Esophagus muscularis mucosa (tissue), 4 donors: Measurements from ENCODE around the gene CDC42EP1. TPM values are rescaled to one million over a fixed set of nuclear protein-coding genes. Genes with fewer than 3 reads are reported as not detected.
"Not testable (repeated sequence)": the region's sequence is repeated elsewhere in the genome, so short reads cannot be mapped to it uniquely, and the experiment has no call there.

Source experiments
- DNase-seq: peaks from one replicate; pipeline ENCODE4 v3.0.0-alpha.2; 2017; ENCODE audit errors: extremely low spot score
- H3K27ac ChIP-seq, 4 donors: fragments of 200-600 bp; sonication (generic); replicated peaks in 1 of 4; 1 replicate in 3 of 4; 2 replicates in 1 of 4; pipeline ENCODE4 v1.5.1; 2016 to 2019; ENCODE audit warnings: mild to moderate bottlenecking in 1 of 4
- H3K27me3 ChIP-seq, 4 donors: fragments of 200-600 bp; sonication (generic); one replicate each; pipeline versions ENCODE4 v1.5.1 to v1.6.0; 2016 to 2019
- H3K36me3 ChIP-seq, 4 donors: fragments of 200-600 bp; sonication (generic); one replicate each; pipeline ENCODE4 v1.5.1; 2016 to 2019
- H3K4me1 ChIP-seq, 4 donors: fragments of 200-600 bp; sonication (generic); one replicate each; pipeline ENCODE4 v1.5.1; 2016 to 2019
- H3K4me3 ChIP-seq, 4 donors: fragments of 200-600 bp; sonication (generic); 1 replicate in 2 of 4; 2 replicates in 2 of 4; pipeline ENCODE4 v1.5.1; 2016 to 2019; ENCODE audit warnings: mild to moderate bottlenecking in 4 of 4, moderate library complexity in 1 of 4
- H3K9me3 ChIP-seq, 4 donors: fragments of 200-600 bp; sonication (generic); 1 replicate in 3 of 4; 2 replicates in 1 of 4; pipeline ENCODE4 v1.5.1; 2016 to 2019
- EP300 ChIP-seq: sonication (generic); formaldehyde crosslinking; IDR thresholded peaks from one replicate; pipeline ENCODE4 v1.6.1; 2017; ENCODE audit warnings: antibody characterized with exemption
- POLR2A ChIP-seq: fragments of 450-650 bp; IDR thresholded peaks from one replicate; pipeline ENCODE4 v1.6.1; 2017; ENCODE audit warnings: antibody characterized with exemption, moderate library complexity, mild to moderate bottlenecking, low read depth
- POLR2AphosphoS5 ChIP-seq, 2 donors: sonication (generic); formaldehyde crosslinking; IDR thresholded peaks; one replicate each; pipeline ENCODE4 v1.6.1; 2017; ENCODE audit warnings: antibody characterized with exemption in 2 of 2
- WGBS: methylation state at CpG from one replicate; pipeline ENCODE4 v1.1.5; 2018; 5-methylcytosine and 5-hydroxymethylcytosine counted together
- intact Hi-C: fragments of 100-400 bp; cut with DNase I; formaldehyde crosslinking; loops from one replicate; pipeline ENCODE4 v1.15.1; 2023
- total RNA-seq, 4 donors: library from RNA; depleted of rRNA; stranded (reverse); fragments of >200 nt; gene quantifications; one replicate each; pipeline versions ENCODE4 v1.1.0 to v1.2.1, GENCODE V29; 2016
- TF ChIP-seq, protein P1 (sequence below), 3 experiments: fragments of 200-600 bp in 2 of 3; fragments of 450-650 bp in 1 of 3; sonication (generic) in 2 of 3; IDR thresholded peaks; one replicate each; pipeline ENCODE4 v1.5.1; 2017 to 2019; ENCODE audit warnings: antibody characterized with exemption in 3 of 3, mild to moderate bottlenecking in 2 of 3, moderate library complexity in 1 of 3

The CDC42EP1 gene
- total RNA-seq, 4 donors from 2014 or later: 19.9 to 38.1 (median 36.7) TPM

DNA sequence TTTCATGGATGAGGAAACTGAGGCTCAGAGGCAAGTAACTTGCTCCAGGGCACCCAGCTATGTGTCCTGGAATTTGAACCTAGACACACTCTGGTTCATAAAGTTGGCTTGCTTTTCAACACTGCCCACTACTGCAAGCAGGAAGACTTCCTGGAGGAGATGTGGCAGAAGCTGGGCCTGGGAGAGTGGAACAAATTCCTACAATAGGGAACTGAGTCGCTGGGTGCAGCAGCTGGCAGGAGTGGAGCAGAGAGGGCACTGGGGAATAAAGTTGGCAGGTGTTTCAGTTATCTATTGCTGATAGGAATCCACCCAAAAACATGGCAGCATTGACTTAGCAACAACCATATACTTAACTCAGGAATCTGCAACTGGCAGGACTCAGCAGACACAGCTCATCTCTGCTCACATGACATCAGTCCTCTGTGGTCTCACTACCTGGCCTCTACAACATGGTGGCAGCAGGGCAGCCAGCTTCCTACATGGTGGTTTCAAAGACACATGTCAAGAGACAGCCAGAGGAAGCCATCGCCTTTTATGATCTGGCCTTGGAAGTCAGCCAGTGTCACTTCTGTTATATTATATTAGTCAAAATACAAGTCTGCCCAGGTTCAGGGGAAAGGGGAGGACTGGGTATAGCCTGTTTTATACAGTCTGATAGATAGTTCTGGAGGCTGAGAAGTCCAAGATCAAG, 30.5 kb upstream of the CDC42EP1 start:
- Histone ChIP-seq H3K36me3 (no peaks in the 10 kb centered on the region), H3K27me3 (peaks cover 0 to 17% (median 0%) of the 10 kb centered on the region in 4 donors), H3K4me3 (no peak overlapping the region), H3K27ac (no peak overlapping the region), H3K4me1 (peaks cover 4 to 6% (median 5%) of the 10 kb centered on the region in 4 donors), H3K9me3 (no peaks in the 10 kb centered on the region)
- no peak for DNase-seq
- TF ChIP-seq EP300: no peak
- TF ChIP-seq POLR2A: no peak
- no peak for TF ChIP-seq POLR2AphosphoS5 (IDR thresholded peaks at IDR 0.05)
- WGBS: 56% methylated on average over 2 of the region's 2 CpGs
- intact Hi-C loops: no loop called here

DNA sequence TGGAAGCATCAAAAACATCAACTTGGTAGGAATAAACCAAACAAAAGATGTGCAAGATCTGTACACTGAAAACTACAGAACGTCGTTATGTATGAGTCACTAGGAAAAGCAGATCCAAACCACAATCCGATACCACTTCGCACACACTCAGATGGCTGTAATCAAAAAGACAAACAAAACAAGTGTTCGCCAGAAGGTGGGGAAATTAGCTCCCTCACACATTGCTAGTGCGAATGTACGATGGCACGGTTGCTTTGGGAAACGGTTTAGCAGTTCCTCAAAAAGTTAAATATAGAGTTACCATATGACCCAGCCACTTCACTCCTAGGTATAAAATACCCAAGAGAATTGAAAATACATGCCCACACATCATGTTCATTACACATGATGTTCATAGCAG, 26.3 kb upstream of the CDC42EP1 start:
- intact Hi-C loops: no loop called here

DNA sequence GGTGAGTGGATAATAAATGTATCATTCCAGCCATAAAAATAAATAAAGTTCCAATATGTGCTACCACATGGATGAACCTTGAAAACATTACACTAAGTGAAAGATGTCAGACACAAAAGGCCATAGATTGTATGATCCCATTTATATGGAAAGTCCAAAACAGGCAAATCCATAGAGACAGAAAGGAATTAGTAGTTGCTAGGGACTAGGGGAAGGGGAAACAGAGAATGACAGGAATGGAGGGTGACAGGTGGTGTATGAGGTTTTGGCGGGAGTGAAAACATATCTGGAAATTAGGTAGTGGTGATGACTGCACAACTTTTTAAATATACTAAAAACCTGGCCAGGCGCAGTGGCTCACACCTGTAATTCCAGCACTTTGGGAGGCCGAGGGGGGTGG, 25.8 kb upstream of the CDC42EP1 start:
- no peak for DNase-seq
- 90% methylated on average over 3 of the region's 3 CpGs for WGBS
- TF ChIP-seq, protein P1, sequence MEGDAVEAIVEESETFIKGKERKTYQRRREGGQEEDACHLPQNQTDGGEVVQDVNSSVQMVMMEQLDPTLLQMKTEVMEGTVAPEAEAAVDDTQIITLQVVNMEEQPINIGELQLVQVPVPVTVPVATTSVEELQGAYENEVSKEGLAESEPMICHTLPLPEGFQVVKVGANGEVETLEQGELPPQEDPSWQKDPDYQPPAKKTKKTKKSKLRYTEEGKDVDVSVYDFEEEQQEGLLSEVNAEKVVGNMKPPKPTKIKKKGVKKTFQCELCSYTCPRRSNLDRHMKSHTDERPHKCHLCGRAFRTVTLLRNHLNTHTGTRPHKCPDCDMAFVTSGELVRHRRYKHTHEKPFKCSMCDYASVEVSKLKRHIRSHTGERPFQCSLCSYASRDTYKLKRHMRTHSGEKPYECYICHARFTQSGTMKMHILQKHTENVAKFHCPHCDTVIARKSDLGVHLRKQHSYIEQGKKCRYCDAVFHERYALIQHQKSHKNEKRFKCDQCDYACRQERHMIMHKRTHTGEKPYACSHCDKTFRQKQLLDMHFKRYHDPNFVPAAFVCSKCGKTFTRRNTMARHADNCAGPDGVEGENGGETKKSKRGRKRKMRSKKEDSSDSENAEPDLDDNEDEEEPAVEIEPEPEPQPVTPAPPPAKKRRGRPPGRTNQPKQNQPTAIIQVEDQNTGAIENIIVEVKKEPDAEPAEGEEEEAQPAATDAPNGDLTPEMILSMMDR (IDR thresholded peaks at IDR 0.05): no peak
- no peak for TF ChIP-seq POLR2A
- TF ChIP-seq EP300: no peak
- TF ChIP-seq POLR2AphosphoS5 (IDR thresholded peaks at IDR 0.05): no peak
- Histone ChIP-seq H3K27ac (no peak overlapping the region), H3K9me3 (no peaks in the 10 kb centered on the region), H3K4me3 (no peak overlapping the region), H3K27me3 (peaks cover 0 to 6% (median 0%) of the 10 kb centered on the region in 4 donors), H3K4me1 (peaks cover 7 to 12% (median 10%) of the 10 kb centered on the region in 4 donors), H3K36me3 (no peaks in the 10 kb centered on the region)
- intact Hi-C loops: no loop called here

More for the DNA sequence above, 26.3 kb upstream of the CDC42EP1 start:
- no peak for DNase-seq
- Histone ChIP-seq H3K4me1 (peaks cover 6 to 8% (median 7%) of the 10 kb centered on the region in 4 donors), H3K4me3 (no peak overlapping the region), H3K27me3 (peaks cover 0 to 1% (median 0%) of the 10 kb centered on the region in 4 donors), H3K36me3 (no peaks in the 10 kb centered on the region), H3K27ac (no peak overlapping the region), H3K9me3 (no peaks in the 10 kb centered on the region)
- 57% methylated on average over 9 of the region's 9 CpGs for WGBS
- TF ChIP-seq, protein P1 (IDR thresholded peaks at IDR 0.05): no peak
- TF ChIP-seq EP300 (no peak), POLR2A (no peak), POLR2AphosphoS5 (IDR thresholded peaks at IDR 0.05) (no peak)

DNA sequence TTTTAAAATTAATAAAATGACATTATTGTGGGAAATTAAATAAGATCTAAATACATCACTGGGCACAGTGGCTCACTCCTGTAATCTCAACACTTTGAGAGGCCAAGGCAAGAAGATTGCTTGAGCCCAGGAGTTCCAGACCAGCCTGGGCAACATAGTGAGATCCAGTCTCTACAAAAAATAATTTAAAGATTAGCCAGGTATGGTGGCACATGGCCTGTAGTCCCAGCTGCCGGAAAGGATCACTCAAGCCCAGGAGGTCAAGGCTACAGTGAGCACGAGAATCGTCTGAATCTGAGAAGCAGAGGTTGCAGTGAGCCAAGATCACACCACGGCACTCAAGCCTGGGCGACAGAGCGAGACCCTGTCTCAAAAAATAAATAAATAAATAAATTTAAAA, 25.1 kb upstream of the CDC42EP1 start:
- TF ChIP-seq POLR2AphosphoS5 (IDR thresholded peaks at IDR 0.05): no peak
- TF ChIP-seq POLR2A: no peak
- no peak for TF ChIP-seq EP300
- TF ChIP-seq, protein P1 (IDR thresholded peaks at IDR 0.05): no peak
- no peak for DNase-seq
- H3K9me3 ChIP-seq: no peaks in the 10 kb centered on the region
- H3K27ac ChIP-seq: no peak overlapping the region
- 95% methylated on average over 6 of the region's 6 CpGs for WGBS
- intact Hi-C loops: no loop called here
- H3K4me1 ChIP-seq: peaks cover 7 to 12% (median 10%) of the 10 kb centered on the region in 4 donors
- H3K4me3 ChIP-seq: no peak overlapping the region
- H3K36me3 ChIP-seq: no peaks in the 10 kb centered on the region
- peaks cover 0 to 8% (median 0%) of the 10 kb centered on the region in 4 donors for H3K27me3 ChIP-seq

DNA sequence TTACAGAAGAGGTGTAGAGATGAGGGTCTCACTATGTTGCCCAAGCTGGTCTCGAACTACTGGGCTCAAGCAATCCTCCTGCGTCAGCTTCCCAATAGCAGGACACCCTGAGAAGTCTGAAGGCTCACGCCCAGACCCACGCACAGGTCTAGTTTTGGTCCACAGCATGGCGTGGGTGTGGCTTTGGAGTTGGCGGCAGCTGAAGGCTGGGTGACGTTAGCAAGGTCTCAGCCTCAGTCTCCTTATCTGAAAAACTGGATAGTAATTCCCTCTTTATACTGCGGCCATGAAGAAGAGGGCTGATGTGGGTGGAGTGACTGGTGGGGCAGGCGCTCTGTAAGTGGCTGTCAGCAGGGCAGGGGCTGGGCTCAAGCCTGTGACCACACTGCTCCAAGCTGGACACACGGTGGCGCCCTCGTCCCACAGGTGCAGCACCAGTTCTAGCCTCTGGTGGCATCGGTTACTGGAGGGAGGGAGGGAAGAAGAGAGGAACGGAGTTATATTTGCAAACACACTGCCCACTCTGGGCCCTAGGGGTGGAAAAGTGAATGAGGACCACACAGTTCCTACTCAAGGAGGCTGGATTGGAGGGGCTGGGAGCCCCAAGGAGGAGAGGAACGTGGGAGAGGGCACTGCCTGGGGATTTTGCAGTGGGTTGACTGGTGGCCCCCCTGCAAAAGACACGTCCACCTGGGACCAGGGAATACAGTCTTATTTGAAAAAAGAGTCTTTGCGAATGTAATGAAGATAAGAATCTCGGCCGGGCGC, 21.5 kb upstream of the CDC42EP1 start:
- intact Hi-C loops: loop anchor here (1.0 kb wide), 1 partner anchor 29 kb away; no protein-coding TSS in a partner anchor
- Histone ChIP-seq H3K36me3 (no peaks in the 10 kb centered on the region), H3K9me3 (no peaks in the 10 kb centered on the region), H3K4me1 (peaks cover 7 to 12% (median 10%) of the 10 kb centered on the region in 4 donors), H3K27me3 (peaks cover 0 to 20% (median 0%) of the 10 kb centered on the region in 4 donors), H3K27ac (no peak overlapping the region), H3K4me3 (peak overlapping the region in 1 of 4 donors; percentile 8)
- no peak for TF ChIP-seq POLR2A
- TF ChIP-seq POLR2AphosphoS5 (IDR thresholded peaks at IDR 0.05): peak in 1 of 2 donors; percentile 58
- TF ChIP-seq EP300: no peak
- TF ChIP-seq, protein P1 (IDR thresholded peaks at IDR 0.05): peak; percentile 82 to 95 (median 92)
- 19% methylated on average over 20 of the region's 20 CpGs for whole genome bisulfite sequencing
- peak; percentile 95 for DNase-seq

DNA sequence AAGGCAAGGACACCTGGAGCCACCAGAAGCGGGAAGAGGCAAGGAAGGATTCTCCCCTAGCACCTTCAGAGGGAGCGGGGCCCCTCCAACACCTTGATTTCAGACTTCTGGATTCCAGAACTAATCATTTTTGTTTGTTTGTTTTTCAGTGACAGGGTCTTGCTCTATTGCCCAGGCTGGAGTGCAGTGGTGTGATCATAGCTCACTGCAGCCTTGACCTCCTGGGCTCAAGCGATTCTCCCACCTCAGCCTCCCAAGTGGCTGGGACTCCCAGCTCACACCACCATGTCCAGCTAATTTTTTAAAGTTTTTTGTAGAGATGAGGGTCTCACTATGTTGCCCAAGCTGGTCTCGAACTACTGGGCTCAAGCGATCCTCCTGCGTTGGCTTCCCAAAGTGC, 20.5 kb upstream of the CDC42EP1 start:
- Histone ChIP-seq H3K4me1 (peaks cover 7 to 13% (median 11%) of the 10 kb centered on the region in 4 donors), H3K27me3 (peaks cover 0 to 27% (median 0%) of the 10 kb centered on the region in 4 donors)
- not testable (repeated sequence) for H3K27ac ChIP-seq, H3K36me3 ChIP-seq, DNase-seq, H3K9me3 ChIP-seq, H3K4me3 ChIP-seq
- intact Hi-C loops: loop anchor here (1.0 kb wide), 1 partner anchor 28 kb away; no protein-coding TSS in a partner anchor
- 94% methylated on average over 6 of the region's 6 CpGs for WGBS

DNA sequence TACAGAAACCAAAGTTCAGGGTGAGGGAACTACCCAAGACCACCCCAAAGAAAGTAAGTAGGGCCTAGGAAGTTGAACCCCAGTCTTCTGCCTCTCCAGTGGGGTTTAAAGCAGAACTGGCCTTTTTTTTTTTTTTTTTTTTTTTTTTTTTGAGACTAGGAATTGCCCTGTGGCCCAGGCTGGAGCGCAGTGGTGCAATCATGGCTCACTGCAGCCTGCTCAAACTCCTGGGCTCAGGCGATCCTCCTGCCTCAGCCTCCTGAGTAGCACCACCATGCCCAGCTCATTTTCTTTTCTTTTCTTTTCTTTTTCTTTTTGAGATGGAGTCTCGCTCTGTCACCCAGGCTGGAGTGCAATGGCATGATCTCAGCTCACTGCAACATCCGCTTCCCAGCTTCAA, 17.9 kb upstream of the CDC42EP1 start:
- intact Hi-C loops: not testable (repeated sequence)

More for the DNA sequence above, 17.9 kb upstream of the CDC42EP1 start:
- Histone ChIP-seq H3K27me3 (peaks cover 0 to 35% (median 0%) of the 10 kb centered on the region in 4 donors), H3K4me1 (peaks cover 31 to 39% (median 37%) of the 10 kb centered on the region in 4 donors)
- H3K4me3 ChIP-seq, H3K9me3 ChIP-seq, H3K36me3 ChIP-seq, DNase-seq, H3K27ac ChIP-seq: not testable (repeated sequence)
- WGBS: 89% methylated on average over 4 of the region's 4 CpGs
